Jurkat, Clone E6-1 (cell line): ENCODE results near the gene SEC22A.

Experiments
- DNase-seq: peaks from one replicate; pipeline ENCODE4 v3.0.0-alpha.2; 2011; ENCODE audit warnings: low read depth, low spot score
- H3K4me3 ChIP-seq: 2 replicates; pipeline ENCODE4 v1.5.1; 2011; ENCODE audit warnings: mild to moderate bottlenecking, low read length, control low read depth, moderate library complexity

Gene SEC22A

GRCh38 chr3:123296261-123296660 is 94.5 kb downstream of the SEC22A start:
- DNase-seq = no peak
- H3K4me3 ChIP-seq = no peak overlapping the region

- H3K4me3 ChIP-seq = no peak overlapping the region
- DNase-seq = no peak
Observed at GRCh38 chr3:123296836-123297626, 95.3 kb downstream of the SEC22A start.

GRCh38 chr3:123297627-123297899 is 95.8 kb downstream of the SEC22A start:
- DNase-seq = no peak
- H3K4me3 ChIP-seq = no peak overlapping the region

GRCh38 chr3:123298903-123299302 is 97.2 kb downstream of the SEC22A start:
- DNase-seq = no peak
- no peak overlapping the region for H3K4me3 ChIP-seq

- no peak overlapping the region for H3K4me3 ChIP-seq
- no peak for DNase-seq
Observed at GRCh38 chr3:123299581-123299980, 97.8 kb downstream of the SEC22A start.

GRCh38 chr3:123300056-123300455 is 98.3 kb downstream of the SEC22A start:
- H3K4me3 ChIP-seq = no peak overlapping the region
- DNase-seq = no peak

GRCh38 chr3:123300583-123300982 is 98.8 kb downstream of the SEC22A start:
- no peak for DNase-seq
- H3K4me3 ChIP-seq = no peak overlapping the region

GRCh38 chr3:123301331-123302184 is 99.8 kb downstream of the SEC22A start:
- no peak for DNase-seq
- no peak overlapping the region for H3K4me3 ChIP-seq

- H3K4me3 ChIP-seq = no peak overlapping the region
- no peak for DNase-seq
Observed at GRCh38 chr3:123302961-123303360, 101.2 kb downstream of the SEC22A start.

GRCh38 chr3:123303976-123304560 is 102.3 kb downstream of the SEC22A start:
- no peak overlapping the region for H3K4me3 ChIP-seq
- no peak for DNase-seq

GRCh38 chr3:123305192-123305591 is 103.4 kb downstream of the SEC22A start:
- no peak overlapping the region for H3K4me3 ChIP-seq
- DNase-seq = no peak

- H3K4me3 ChIP-seq = no peak overlapping the region
- no peak for DNase-seq
Observed at GRCh38 chr3:123307064-123307463, 105.3 kb downstream of the SEC22A start.

- DNase-seq = no peak
- no peak overlapping the region for H3K4me3 ChIP-seq
Observed at GRCh38 chr3:123310186-123310585, 108.4 kb downstream of the SEC22A start.

GRCh38 chr3:123310741-123311140 is 109.0 kb downstream of the SEC22A start:
- H3K4me3 ChIP-seq = no peak overlapping the region
- no peak for DNase-seq

- no peak overlapping the region for H3K4me3 ChIP-seq
Observed at GRCh38 chr3:123311201-123311600, 109.5 kb downstream of the SEC22A start.

GRCh38 chr3:123312331-123313265 is 110.9 kb downstream of the SEC22A start:
- DNase-seq = no peak
- no peak overlapping the region for H3K4me3 ChIP-seq

More at GRCh38 chr3:123311201-123311600, 109.5 kb downstream of the SEC22A start:
- no peak for DNase-seq

- H3K4me3 ChIP-seq = no peak overlapping the region
- no peak for DNase-seq
Observed at GRCh38 chr3:123313889-123314288, 112.1 kb downstream of the SEC22A start.

- DNase-seq = no peak
- no peak overlapping the region for H3K4me3 ChIP-seq
Observed at GRCh38 chr3:123314359-123315270, 112.9 kb downstream of the SEC22A start.
